HepG2 (cell line): ENCODE results near the gene MORF4L1. TPM values are rescaled to one million over a fixed set of nuclear protein-coding genes. Genes with fewer than 3 reads are reported as not detected.

Source experiments
- CCAR2 ChIP-seq: fragments of 200-400 bp; formaldehyde crosslinking; optimal IDR thresholded peaks from 2 replicates; pipeline ENCODE3; 2018; ENCODE audit warnings: low read depth, mild to moderate bottlenecking, low read length, moderate library complexity
- CREB1 ChIP-seq, 2 experiments: fragments of 450-650 bp in 1 of 2; IDR thresholded peaks; 2 replicates each; pipeline ENCODE4 v1.6.1; 2016 to 2017; ENCODE audit warnings: control low read depth in 1 of 2, mild to moderate bottlenecking in 1 of 2, missing compliant biosample characterization in 1 of 2, missing genetic modification characterization in 1 of 2
- CREB3 ChIP-seq: sonication (generic); formaldehyde crosslinking; IDR thresholded peaks from 2 replicates; pipeline ENCODE4 v1.5.0; 2020; ENCODE audit warnings: missing genetic modification reagents
- ELF1 ChIP-seq: sonication (generic); formaldehyde crosslinking; IDR thresholded peaks from 2 replicates; pipeline ENCODE4 v1.4.0; 2020; ENCODE audit warnings: missing genetic modification reagents
- HOXA5 ChIP-seq: sonication (generic); formaldehyde crosslinking; IDR thresholded peaks from 2 replicates; pipeline ENCODE4 v1.4.0; 2020; ENCODE audit warnings: missing genetic modification reagents
- ISX ChIP-seq: sonication (generic); formaldehyde crosslinking; conservative IDR thresholded peaks from 2 replicates; pipeline ENCODE4 v1.5.0; 2020; ENCODE audit warnings: missing genetic modification reagents
- KAT2B ChIP-seq: fragments of 150-350 bp; IDR thresholded peaks from 2 replicates; pipeline ENCODE4 v1.6.1; 2014; ENCODE audit warnings: low read depth, low read length, borderline replicate concordance
- NFYC ChIP-seq: IDR thresholded peaks from 2 replicates; pipeline ENCODE4 v1.6.1; 2016; ENCODE audit warnings: missing genetic modification reagents, missing compliant biosample characterization
- POGZ ChIP-seq: sonication (generic); formaldehyde crosslinking; IDR thresholded peaks from 2 replicates; pipeline ENCODE4 v1.4.0; 2020; ENCODE audit warnings: mild to moderate bottlenecking, missing genetic modification reagents
- PRPF4 ChIP-seq: fragments of 200-400 bp; formaldehyde crosslinking; IDR thresholded peaks from 2 replicates; pipeline ENCODE4 v1.6.1; 2016; ENCODE audit warnings: low read length, low read depth; ENCODE audit not compliant: poor library complexity, severe bottlenecking
- SOX6 ChIP-seq, 2 experiments: fragments of 450-650 bp in 1 of 2; sonication (generic) in 1 of 2; formaldehyde crosslinking in 1 of 2; IDR thresholded peaks; 2 replicates each; pipeline versions ENCODE4 v1.4.0 to v1.6.1; 2017 to 2020; ENCODE audit warnings: antibody characterized with exemption in 1 of 2, mild to moderate bottlenecking in 1 of 2, missing genetic modification reagents in 1 of 2
- SSRP1 ChIP-seq: IDR thresholded peaks from 2 replicates; pipeline ENCODE4 v1.6.1; 2016; ENCODE audit warnings: control low read depth
- TARDBP ChIP-seq: sonication (generic); formaldehyde crosslinking; IDR thresholded peaks from 2 replicates; pipeline ENCODE4 v1.8.0; 2022; ENCODE audit warnings: mild to moderate bottlenecking, missing genetic modification reagents
- TGIF2 ChIP-seq: IDR thresholded peaks from 2 replicates; pipeline ENCODE4 v1.6.1; 2016; ENCODE audit warnings: control low read depth, missing compliant biosample characterization
- ZBTB33 ChIP-seq: sonication (generic); formaldehyde crosslinking; IDR thresholded peaks from 2 replicates; pipeline ENCODE4 v1.4.0; 2020; ENCODE audit warnings: missing genetic modification reagents
- ZEB1 ChIP-seq: IDR thresholded peaks from 2 replicates; pipeline ENCODE4 v1.6.1; 2012; ENCODE audit warnings: mild to moderate bottlenecking, low read depth, inconsistent platforms; ENCODE audit not compliant: insufficient replicate concordance
- ZNF24 ChIP-seq: fragments of 450-650 bp; IDR thresholded peaks from 2 replicates; pipeline ENCODE4 v1.6.1; 2017; ENCODE audit warnings: antibody characterized with exemption, mild to moderate bottlenecking
- ZNF512 ChIP-seq: sonication (generic); formaldehyde crosslinking; IDR thresholded peaks from 2 replicates; pipeline ENCODE4 v1.4.0; 2020; ENCODE audit warnings: mild to moderate bottlenecking, missing genetic modification reagents
- ZNF564 ChIP-seq: sonication (generic); formaldehyde crosslinking; IDR thresholded peaks from 2 replicates; pipeline ENCODE4 v1.8.1; 2023; ENCODE audit warnings: mild to moderate bottlenecking, missing genetic modification reagents
- ZNF574 ChIP-seq: sonication (generic); formaldehyde crosslinking; IDR thresholded peaks from 2 replicates; pipeline ENCODE4 v1.4.0; 2020; ENCODE audit warnings: missing genetic modification reagents
- ZNF614 ChIP-seq: IDR thresholded peaks from 2 replicates; pipeline ENCODE4 v1.6.1; 2018; ENCODE audit warnings: missing biosample characterization, missing genetic modification reagents, inconsistent platforms, borderline replicate concordance
- ZNF746 ChIP-seq: sonication (generic); formaldehyde crosslinking; IDR thresholded peaks from 2 replicates; pipeline ENCODE4 v1.8.0; 2022; ENCODE audit warnings: mild to moderate bottlenecking, missing genetic modification reagents
- polyA plus RNA-seq, 8 experiments: library from polyadenylated mRNA; depleted of rRNA in 3 of 8; stranded (reverse) in 7 of 8; unstranded in 1 of 8; fragments of >200 nt; fragmentation: Illumina TruSeq in 4 of 8; extraction: Trizol in 4 of 8; gene quantifications; 2 replicates each; pipeline versions ENCODE4 v1.2.1 to v1.2.3, GENCODE V29; 2011 to 2016; ENCODE audit warnings: low read depth in 4 of 8, missing spikeins in 1 of 8, mixed read lengths in 1 of 8; ENCODE audit not compliant: insufficient read depth in 1 of 8
- total RNA-seq, 5 experiments: library from RNA; depleted of rRNA; stranded (reverse); fragments of >200 nt; fragmentation: Illumina TruSeq; extraction: Trizol; gene quantifications; 2 replicates each; pipeline ENCODE4 v1.2.3, GENCODE V29; 2016; ENCODE audit warnings: low read depth in 1 of 5

MORF4L1 gene
- total and polyA plus RNA-seq, 2 of the 13 experiments (the other 11 are each of a cell fraction or from before 2014, with no cell fraction given), result 218 to 219 TPM

- TF ChIP-seq ZNF512 (no peak), ZEB1 (no peak), ISX (no peak), CREB3 (no peak), SOX6 (IDR thresholded peaks at IDR 0.05) (no peak), SOX6 (CRISPR knock-in tag; IDR thresholded peaks at IDR 0.05) (no peak), PRPF4 (no peak), ZNF614 (0 out of 2 replicates have a peak, but pooled peaks have one; percentile 31), CCAR2 (no peak), POGZ (CRISPR knock-in tag) (no peak), ZBTB33 (CRISPR knock-in tag) (0 out of 2 replicates have a peak, but pooled peaks have one; percentile 32), TARDBP (no peak), ZNF24 (peak; percentile 99), ZNF746 (CRISPR knock-in tag) (no peak), KAT2B (no peak), SSRP1 (no peak), ELF1 (CRISPR knock-in tag) (no peak), ZNF574 (CRISPR knock-in tag) (no peak), ZNF564 (no peak), TGIF2 (CRISPR knock-in tag) (peak; percentile 57; the same call in 1 of the 2 replicates), CREB1 (IDR thresholded peaks at IDR 0.05) (no peak), CREB1 (CRISPR knock-in tag; IDR thresholded peaks at IDR 0.05) (peak; percentile 34; the same call in 1 of the 2 replicates), HOXA5 (CRISPR knock-in tag) (no peak), NFYC (CRISPR knock-in tag) (0 out of 2 replicates have a peak, but pooled peaks have one; percentile 15)
These were observed 12.5 kb upstream of the MORF4L1 start (continued) for GRCh38 chr15:78859971-78860719.
